ENCODE measurements around the gene BCKDK.
"Not testable (repeated sequence)": the region's sequence is repeated elsewhere in the genome, so short reads cannot be mapped to it uniquely, and the experiment has no call there.

Gene BCKDK

GRCh38 chr16:31138621-31139578 is 30.7 kb downstream of the BCKDK start:
- TF ChIP-seq CTCF (IDR thresholded peaks at IDR 0.05; ENCODE audit: low read depth, low read length): no peak
- DNase-seq (ENCODE audit: low read depth in 2 of 2): peak; percentile 66
- no peak overlapping the region for H3K4me3 ChIP-seq (replicated peaks in 1 of 2; ENCODE audit: low read depth in 2 of 2, low read length in 2 of 2)

- not testable (repeated sequence) for DNase-seq (ENCODE audit: low read depth in 2 of 2); H3K4me3 ChIP-seq (replicated peaks in 1 of 2; ENCODE audit: low read depth in 2 of 2, low read length in 2 of 2)
Observed at GRCh38 chr16:31141071-31141469, 32.9 kb downstream of the BCKDK start.

- no peak for DNase-seq (ENCODE audit: low read depth in 2 of 2)
- TF ChIP-seq CTCF (IDR thresholded peaks at IDR 0.05; ENCODE audit: low read depth, low read length): no peak
- peak overlapping the region; percentile 1 to 17 for H3K4me3 ChIP-seq (replicated peaks in 1 of 2; ENCODE audit: low read depth in 2 of 2, low read length in 2 of 2)
Observed at GRCh38 chr16:31141489-31142108, 33.4 kb downstream of the BCKDK start.

GRCh38 chr16:31142109-31143010 is 34.2 kb downstream of the BCKDK start:
- peak; percentile 99 to 100 for DNase-seq (ENCODE audit: low read depth in 2 of 2)
- peak overlapping the region; percentile 19 to 46 for H3K4me3 ChIP-seq (replicated peaks in 1 of 2; ENCODE audit: low read depth in 2 of 2, low read length in 2 of 2)
- peak; percentile 79 for TF ChIP-seq CTCF (IDR thresholded peaks at IDR 0.05; ENCODE audit: low read depth, low read length)

GRCh38 chr16:31143011-31143693 is 35.0 kb downstream of the BCKDK start:
- no peak overlapping the region for H3K4me3 ChIP-seq (replicated peaks in 1 of 2; ENCODE audit: low read depth in 2 of 2, low read length in 2 of 2)
- no peak for DNase-seq (ENCODE audit: low read depth in 2 of 2)
- TF ChIP-seq CTCF (IDR thresholded peaks at IDR 0.05; ENCODE audit: low read depth, low read length): no peak

GRCh38 chr16:31143694-31144148 is 35.5 kb downstream of the BCKDK start:
- H3K4me3 ChIP-seq (replicated peaks in 1 of 2; ENCODE audit: low read depth in 2 of 2, low read length in 2 of 2): no peak overlapping the region
- DNase-seq (ENCODE audit: low read depth in 2 of 2): no peak
- no peak for TF ChIP-seq CTCF (IDR thresholded peaks at IDR 0.05; ENCODE audit: low read depth, low read length)

GRCh38 chr16:31144418-31144817 is 36.2 kb downstream of the BCKDK start:
- H3K4me3 ChIP-seq (replicated peaks in 1 of 2; ENCODE audit: low read depth in 2 of 2, low read length in 2 of 2): not testable (repeated sequence)
- DNase-seq (ENCODE audit: low read depth in 2 of 2): peak in 1 of 2 donors; percentile 15

Measured in cardiac fibroblast (primary cell).